ENCODE data around the gene NKD1. TPM values are rescaled to one million over a fixed set of nuclear protein-coding genes. Genes with fewer than 3 reads are reported as not detected.

Gene NKD1
- total RNA-seq, 1 experiment from 2014 or later: 0.44 TPM

- no peaks in the 10 kb centered on the region for H3K27me3 ChIP-seq (ENCODE audit: insufficient read depth, low read depth)
- H3K79me2 ChIP-seq (ENCODE audit: low read depth): no peaks in the 10 kb centered on the region
- ChIA-PET CTCF (no interaction called here), POLR2A (ENCODE audit: unreplicated experiment) (interaction anchor here (0.7 kb wide), 1 partner anchor 392 kb away, joined by 8 read pairs; no protein-coding TSS in a partner anchor)
- no peaks in the 10 kb centered on the region for H4K20me1 ChIP-seq (ENCODE audit: insufficient read depth)
- H3F3A ChIP-seq (ENCODE audit: insufficient read depth, low read depth): no peaks in the 10 kb centered on the region
- no peak overlapping the region for H3K4me2 ChIP-seq
- H3K4me1 ChIP-seq (replicated peaks; ENCODE audit: insufficient read depth): no peaks in the 10 kb centered on the region
- no peak for DNase-seq
- intact Hi-C loops (cut with micrococcal nuclease; ENCODE audit: unreplicated experiment): no loop called here
- no peak overlapping the region for H3K4me3 ChIP-seq
- BruUV-seq (replicated peaks): no TSS peak
- no peak overlapping the region for H3K27ac ChIP-seq
- H2AFZ ChIP-seq: no peak overlapping the region
- H3K9me3 ChIP-seq (ENCODE audit: insufficient read depth, low read depth): no peaks in the 10 kb centered on the region
- no peaks in the 10 kb centered on the region for H3K9me2 ChIP-seq (ENCODE audit: insufficient read depth)
- H3K36me3 ChIP-seq (ENCODE audit: low read depth): no peaks in the 10 kb centered on the region
- no peak for TF ChIP-seq EZH2 (IDR thresholded peaks at IDR 0.05; ENCODE audit: low read depth)
- no peak for TF ChIP-seq CTCF (conservative IDR thresholded peaks at IDR 0.05)
These were observed 65.2 kb downstream of the NKD1 start for GRCh38 chr16:50613281-50613963.

GRCh38 chr16:50613964-50614474, 65.8 kb downstream of the NKD1 start:
- no peaks in the 10 kb centered on the region for H4K20me1 ChIP-seq (ENCODE audit: insufficient read depth)
- CTCF ChIA-PET: no interaction called here
- no peak overlapping the region for H3K4me3 ChIP-seq
- no peak for DNase-seq
- intact Hi-C loops (cut with micrococcal nuclease; ENCODE audit: unreplicated experiment): no loop called here
- H3K4me2 ChIP-seq: no peak overlapping the region
- no peaks in the 10 kb centered on the region for H3K27me3 ChIP-seq (ENCODE audit: insufficient read depth, low read depth)
- H3K27ac ChIP-seq: no peak overlapping the region
- no peaks in the 10 kb centered on the region for H3K4me1 ChIP-seq (replicated peaks; ENCODE audit: insufficient read depth)
- H3K9me3 ChIP-seq (ENCODE audit: insufficient read depth, low read depth): no peaks in the 10 kb centered on the region
- TF ChIP-seq EZH2 (IDR thresholded peaks at IDR 0.05; ENCODE audit: low read depth): no peak
- no peak for TF ChIP-seq CTCF (conservative IDR thresholded peaks at IDR 0.05)
- no TSS peak for BruUV-seq (replicated peaks)
- POLR2A ChIA-PET (ENCODE audit: unreplicated experiment): interaction anchor here (0.7 kb wide), 1 partner anchor 393 kb away, joined by 8 read pairs; no protein-coding TSS in a partner anchor
- H2AFZ ChIP-seq: no peak overlapping the region
- no peaks in the 10 kb centered on the region for H3K36me3 ChIP-seq (ENCODE audit: low read depth)
- no peaks in the 10 kb centered on the region for H3K79me2 ChIP-seq (ENCODE audit: low read depth)
- no peaks in the 10 kb centered on the region for H3F3A ChIP-seq (ENCODE audit: insufficient read depth, low read depth)
- H3K9me2 ChIP-seq (ENCODE audit: insufficient read depth): no peaks in the 10 kb centered on the region

- ChIA-PET CTCF (no interaction called here), POLR2A (ENCODE audit: unreplicated experiment) (interaction anchor here (0.5 kb wide), 1 partner anchor 218 kb away, joined by 7 read pairs; no protein-coding TSS in a partner anchor)
- Histone ChIP-seq H3K9me3 (ENCODE audit: insufficient read depth, low read depth) (no peaks in the 10 kb centered on the region), H3K27ac (no peak overlapping the region), H3K4me3 (no peak overlapping the region), H3K9me2 (ENCODE audit: insufficient read depth) (no peaks in the 10 kb centered on the region), H2AFZ (no peak overlapping the region), H3K4me1 (replicated peaks; ENCODE audit: insufficient read depth) (no peaks in the 10 kb centered on the region), H3K79me2 (ENCODE audit: low read depth) (no peaks in the 10 kb centered on the region), H3K27me3 (ENCODE audit: insufficient read depth, low read depth) (no peaks in the 10 kb centered on the region), H3F3A (ENCODE audit: insufficient read depth, low read depth) (no peaks in the 10 kb centered on the region), H3K4me2 (no peak overlapping the region), H3K36me3 (ENCODE audit: low read depth) (no peaks in the 10 kb centered on the region), H4K20me1 (ENCODE audit: insufficient read depth) (no peaks in the 10 kb centered on the region)
- intact Hi-C loops (cut with micrococcal nuclease; ENCODE audit: unreplicated experiment): no loop called here
- DNase-seq: no peak
- BruUV-seq (replicated peaks): no TSS peak
- no peak for TF ChIP-seq EZH2 (IDR thresholded peaks at IDR 0.05; ENCODE audit: low read depth)
- no peak for TF ChIP-seq CTCF (conservative IDR thresholded peaks at IDR 0.05)
These were observed 66.9 kb downstream of the NKD1 start for GRCh38 chr16:50614955-50615724.
